ENCODE data around the gene UNC93A. TPM values are rescaled to one million over a fixed set of nuclear protein-coding genes. Genes with fewer than 3 reads are reported as not detected.

The UNC93A gene
- polyA plus RNA-seq, 1 donor from 2014 or later = not detected

DNA sequence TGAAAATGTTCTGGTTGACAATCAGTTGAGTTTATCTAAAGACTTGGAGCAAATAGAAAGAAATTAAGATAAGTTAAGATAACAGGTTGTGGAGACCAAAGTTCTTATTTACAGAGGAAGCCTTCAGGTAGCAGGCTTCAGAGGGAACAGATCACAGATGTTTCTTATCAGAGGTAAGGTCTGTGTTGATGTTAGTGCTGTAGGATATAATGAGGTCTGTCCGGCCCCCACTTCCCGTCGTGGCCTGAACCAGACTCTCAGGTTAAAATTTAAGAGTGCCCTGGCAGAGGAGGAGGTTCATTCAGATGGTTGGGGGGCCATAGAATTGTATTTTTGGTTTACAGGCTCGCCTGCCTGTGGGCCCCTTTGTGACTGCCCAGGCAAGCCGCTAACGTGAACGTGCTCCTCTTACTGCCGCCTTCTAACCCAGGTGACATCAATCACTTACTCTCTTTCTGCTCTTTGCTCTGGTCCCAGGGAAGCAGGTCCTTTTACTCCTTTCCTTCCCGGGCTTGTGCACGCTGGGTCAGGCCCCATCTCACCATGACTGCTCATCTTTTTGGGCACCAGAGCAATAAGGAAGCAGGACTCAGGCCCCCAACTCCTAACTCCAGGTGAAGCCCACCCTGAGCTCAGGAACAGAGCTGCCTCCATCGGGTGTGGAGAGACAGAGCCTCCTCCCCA lies 18.3 kb upstream of the UNC93A start:
- no peaks in the 10 kb centered on the region for H3K36me3 ChIP-seq (ENCODE audit: insufficient read depth, low read length)
- H3K9ac ChIP-seq (ENCODE audit: low read length) = no peak overlapping the region
- no peaks in the 10 kb centered on the region for H3K9me3 ChIP-seq (ENCODE audit: low read length)
- TF ChIP-seq MXI1 (conservative IDR thresholded peaks at IDR 0.05; ENCODE audit: poor library complexity, severe bottlenecking) = no peak
- no peak for TF ChIP-seq TAF1 (IDR thresholded peaks at IDR 0.05; ENCODE audit: low read depth)
- TF ChIP-seq SMC3 (conservative IDR thresholded peaks at IDR 0.05; ENCODE audit: poor library complexity) = no peak
- TF ChIP-seq EZH2 (IDR thresholded peaks at IDR 0.05; ENCODE audit: borderline replicate concordance, insufficient read depth, low read length, poor library complexity, severe bottlenecking) = no peak
- TF ChIP-seq, protein P1, sequence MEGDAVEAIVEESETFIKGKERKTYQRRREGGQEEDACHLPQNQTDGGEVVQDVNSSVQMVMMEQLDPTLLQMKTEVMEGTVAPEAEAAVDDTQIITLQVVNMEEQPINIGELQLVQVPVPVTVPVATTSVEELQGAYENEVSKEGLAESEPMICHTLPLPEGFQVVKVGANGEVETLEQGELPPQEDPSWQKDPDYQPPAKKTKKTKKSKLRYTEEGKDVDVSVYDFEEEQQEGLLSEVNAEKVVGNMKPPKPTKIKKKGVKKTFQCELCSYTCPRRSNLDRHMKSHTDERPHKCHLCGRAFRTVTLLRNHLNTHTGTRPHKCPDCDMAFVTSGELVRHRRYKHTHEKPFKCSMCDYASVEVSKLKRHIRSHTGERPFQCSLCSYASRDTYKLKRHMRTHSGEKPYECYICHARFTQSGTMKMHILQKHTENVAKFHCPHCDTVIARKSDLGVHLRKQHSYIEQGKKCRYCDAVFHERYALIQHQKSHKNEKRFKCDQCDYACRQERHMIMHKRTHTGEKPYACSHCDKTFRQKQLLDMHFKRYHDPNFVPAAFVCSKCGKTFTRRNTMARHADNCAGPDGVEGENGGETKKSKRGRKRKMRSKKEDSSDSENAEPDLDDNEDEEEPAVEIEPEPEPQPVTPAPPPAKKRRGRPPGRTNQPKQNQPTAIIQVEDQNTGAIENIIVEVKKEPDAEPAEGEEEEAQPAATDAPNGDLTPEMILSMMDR (IDR thresholded peaks at IDR 0.05; ENCODE audit: poor library complexity, severe bottlenecking) = no peak
- no peak for TF ChIP-seq POLR2AphosphoS5 (IDR thresholded peaks at IDR 0.05)
- TF ChIP-seq EP300 (conservative IDR thresholded peaks at IDR 0.05; ENCODE audit: poor library complexity, severe bottlenecking) = no peak
- no peak for TF ChIP-seq RAD21 (conservative IDR thresholded peaks at IDR 0.05)
- TF ChIP-seq, protein P2, sequence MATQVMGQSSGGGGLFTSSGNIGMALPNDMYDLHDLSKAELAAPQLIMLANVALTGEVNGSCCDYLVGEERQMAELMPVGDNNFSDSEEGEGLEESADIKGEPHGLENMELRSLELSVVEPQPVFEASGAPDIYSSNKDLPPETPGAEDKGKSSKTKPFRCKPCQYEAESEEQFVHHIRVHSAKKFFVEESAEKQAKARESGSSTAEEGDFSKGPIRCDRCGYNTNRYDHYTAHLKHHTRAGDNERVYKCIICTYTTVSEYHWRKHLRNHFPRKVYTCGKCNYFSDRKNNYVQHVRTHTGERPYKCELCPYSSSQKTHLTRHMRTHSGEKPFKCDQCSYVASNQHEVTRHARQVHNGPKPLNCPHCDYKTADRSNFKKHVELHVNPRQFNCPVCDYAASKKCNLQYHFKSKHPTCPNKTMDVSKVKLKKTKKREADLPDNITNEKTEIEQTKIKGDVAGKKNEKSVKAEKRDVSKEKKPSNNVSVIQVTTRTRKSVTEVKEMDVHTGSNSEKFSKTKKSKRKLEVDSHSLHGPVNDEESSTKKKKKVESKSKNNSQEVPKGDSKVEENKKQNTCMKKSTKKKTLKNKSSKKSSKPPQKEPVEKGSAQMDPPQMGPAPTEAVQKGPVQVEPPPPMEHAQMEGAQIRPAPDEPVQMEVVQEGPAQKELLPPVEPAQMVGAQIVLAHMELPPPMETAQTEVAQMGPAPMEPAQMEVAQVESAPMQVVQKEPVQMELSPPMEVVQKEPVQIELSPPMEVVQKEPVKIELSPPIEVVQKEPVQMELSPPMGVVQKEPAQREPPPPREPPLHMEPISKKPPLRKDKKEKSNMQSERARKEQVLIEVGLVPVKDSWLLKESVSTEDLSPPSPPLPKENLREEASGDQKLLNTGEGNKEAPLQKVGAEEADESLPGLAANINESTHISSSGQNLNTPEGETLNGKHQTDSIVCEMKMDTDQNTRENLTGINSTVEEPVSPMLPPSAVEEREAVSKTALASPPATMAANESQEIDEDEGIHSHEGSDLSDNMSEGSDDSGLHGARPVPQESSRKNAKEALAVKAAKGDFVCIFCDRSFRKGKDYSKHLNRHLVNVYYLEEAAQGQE (IDR thresholded peaks at IDR 0.05; ENCODE audit: borderline replicate concordance) = no peak
- no peaks in the 10 kb centered on the region for H3K27me3 ChIP-seq (ENCODE audit: insufficient read depth, low read depth, low read length)
- no peak overlapping the region for H3K27ac ChIP-seq (ENCODE audit: low read length)
- no peak overlapping the region for H3K4me2 ChIP-seq (ENCODE audit: low read length)
- no peaks in the 10 kb centered on the region for H3F3A ChIP-seq (ENCODE audit: insufficient read depth, low read length, poor library complexity, severe bottlenecking)
- no peak overlapping the region for H2AFZ ChIP-seq (ENCODE audit: low read depth, low read length)
- no peak overlapping the region for H3K4me3 ChIP-seq (ENCODE audit: low read length)
- H4K20me1 ChIP-seq (ENCODE audit: insufficient read depth) = no peaks in the 10 kb centered on the region
- H3K9me2 ChIP-seq (ENCODE audit: insufficient read depth, low read length) = no peaks in the 10 kb centered on the region
- no peaks in the 10 kb centered on the region for H3K79me2 ChIP-seq (replicated peaks; ENCODE audit: insufficient read depth, low read length)

DNA sequence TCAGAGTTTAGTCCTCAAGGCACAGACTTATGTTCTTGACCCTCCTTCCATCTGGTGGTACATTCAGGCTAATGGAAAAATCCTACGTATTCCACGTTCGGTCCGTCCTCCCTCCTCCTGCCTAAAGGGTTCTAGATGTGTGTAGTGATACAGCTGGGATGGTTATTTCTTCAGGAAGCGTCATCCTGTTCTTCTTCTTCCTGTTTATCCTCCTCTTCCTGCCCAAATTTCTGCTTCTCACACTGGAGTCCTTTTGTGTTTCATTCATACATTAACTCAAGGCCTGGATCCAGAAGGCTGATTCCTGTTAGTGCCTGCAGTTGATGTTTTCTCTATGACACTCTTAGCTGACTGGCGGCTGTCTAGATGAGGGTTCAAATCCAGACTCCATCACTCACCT lies 16.8 kb upstream of the UNC93A start:
- H4K20me1 ChIP-seq (ENCODE audit: insufficient read depth) = no peaks in the 10 kb centered on the region
- no peak overlapping the region for H3K4me3 ChIP-seq (ENCODE audit: low read length)
- no peak overlapping the region for H3K27ac ChIP-seq (ENCODE audit: low read length)
- no peak overlapping the region for H2AFZ ChIP-seq (ENCODE audit: low read depth, low read length)
- H3K9me3 ChIP-seq (ENCODE audit: low read length) = no peaks in the 10 kb centered on the region
- H3K4me2 ChIP-seq (ENCODE audit: low read length) = no peak overlapping the region
- H3F3A ChIP-seq (ENCODE audit: insufficient read depth, low read length, poor library complexity, severe bottlenecking) = no peaks in the 10 kb centered on the region
- H3K79me2 ChIP-seq (replicated peaks; ENCODE audit: insufficient read depth, low read length) = no peaks in the 10 kb centered on the region
- H3K27me3 ChIP-seq (ENCODE audit: insufficient read depth, low read depth, low read length) = no peaks in the 10 kb centered on the region
- TF ChIP-seq RAD21 (conservative IDR thresholded peaks at IDR 0.05) = no peak
- TF ChIP-seq EP300 (conservative IDR thresholded peaks at IDR 0.05; ENCODE audit: poor library complexity, severe bottlenecking) = no peak
- TF ChIP-seq TAF1 (IDR thresholded peaks at IDR 0.05; ENCODE audit: low read depth) = no peak
- TF ChIP-seq, protein P2 (IDR thresholded peaks at IDR 0.05; ENCODE audit: borderline replicate concordance) = no peak
- no peak for TF ChIP-seq SMC3 (conservative IDR thresholded peaks at IDR 0.05; ENCODE audit: poor library complexity)
- no peaks in the 10 kb centered on the region for H3K36me3 ChIP-seq (ENCODE audit: insufficient read depth, low read length)
- H3K9ac ChIP-seq (ENCODE audit: low read length) = no peak overlapping the region
- H3K9me2 ChIP-seq (ENCODE audit: insufficient read depth, low read length) = no peaks in the 10 kb centered on the region

Data from neural cell (in vitro differentiated cells).